NCI-H2107 treated with DMSO at 0.1 percent for 48 hours (cell line): ENCODE data around the gene TPD52L2.
"Not testable (repeated sequence)": the region's sequence is repeated elsewhere in the genome, so short reads cannot be mapped to it uniquely, and the experiment has no call there.

Experiments used
- DNase-seq: peaks from one replicate; lab custom pipeline; 2025; ENCODE audit not compliant: unreplicated experiment; lab: John Stamatoyannopoulos, UW

The TPD52L2 gene

GRCh38 chr20:63878899-63879663 lies 14.0 kb downstream of the TPD52L2 start:
- no peak for DNase-seq

GRCh38 chr20:63880901-63881300 lies 15.8 kb downstream of the TPD52L2 start:
- not testable (repeated sequence) for DNase-seq

- no peak for DNase-seq
These were observed 16.6 kb downstream of the TPD52L2 start for GRCh38 chr20:63881451-63882226.

DNA sequence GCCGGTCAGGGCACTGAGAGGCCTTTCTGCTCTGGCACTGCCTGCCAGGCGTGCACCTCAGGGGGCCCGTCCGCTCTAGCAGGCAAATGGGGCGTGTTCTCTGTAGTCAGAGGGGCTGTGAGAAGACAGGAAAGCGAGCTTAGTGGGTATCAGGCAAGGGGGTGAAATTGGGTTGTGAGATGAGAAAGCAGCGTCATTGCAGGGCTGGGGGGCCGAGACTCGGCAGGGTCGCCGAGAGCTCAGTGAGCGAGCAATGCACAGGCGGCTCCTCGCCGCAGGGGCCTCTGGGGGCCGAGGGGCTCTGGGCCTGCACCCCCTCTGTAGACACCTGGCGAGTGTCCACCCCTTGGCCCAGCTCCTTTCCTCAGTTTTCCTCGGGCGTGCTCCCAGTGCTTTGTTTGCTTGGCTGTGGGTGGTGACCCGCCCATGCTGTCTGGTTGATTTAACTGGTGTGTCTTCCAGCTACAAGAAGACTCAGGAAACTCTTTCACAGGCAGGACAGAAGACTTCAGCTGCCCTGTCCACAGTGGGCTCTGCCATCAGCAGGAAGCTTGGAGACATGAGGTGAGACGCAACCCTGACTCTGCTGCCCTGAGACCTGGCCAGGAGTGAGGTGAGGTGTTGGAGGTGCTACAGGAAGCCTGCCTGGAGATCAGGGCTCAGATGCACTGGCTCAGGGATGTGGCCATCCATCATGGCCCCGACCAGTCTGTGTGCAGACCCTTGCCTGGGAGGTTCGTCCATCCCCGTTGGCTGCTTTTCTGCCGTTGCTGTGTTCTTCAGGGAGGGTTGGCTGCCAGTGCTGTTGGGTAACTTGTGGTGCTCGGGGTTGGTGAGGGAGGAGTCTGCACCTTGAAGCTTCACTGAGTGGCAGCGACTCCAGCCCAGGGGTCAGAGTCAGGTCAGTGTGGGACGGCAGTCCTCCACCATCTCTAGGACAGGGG lies 17.5 kb downstream of the TPD52L2 start:
- DNase-seq: no peak

DNA sequence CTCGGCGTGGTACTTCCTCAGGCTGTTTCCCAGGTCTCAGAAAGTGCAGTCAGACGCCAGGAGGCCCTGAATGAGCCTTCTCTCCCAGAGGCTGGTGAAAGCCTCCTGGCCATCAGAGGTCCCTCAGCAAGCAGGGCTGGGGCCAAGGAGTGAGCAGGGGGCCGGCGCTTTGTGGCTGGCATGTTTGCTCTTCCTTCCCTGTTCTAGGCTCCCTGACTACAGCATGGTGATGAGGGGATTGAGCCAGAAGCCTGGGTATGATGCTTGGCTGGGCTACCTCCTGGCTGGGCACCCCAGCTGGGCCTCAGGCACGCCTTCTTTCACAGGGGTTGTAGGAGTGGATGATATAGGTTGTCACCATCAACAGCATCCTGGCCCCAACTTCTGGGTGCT lies 18.1 kb downstream of the TPD52L2 start:
- DNase-seq: no peak

GRCh38 chr20:63884506-63885263 lies 19.6 kb downstream of the TPD52L2 start:
- no peak for DNase-seq

GRCh38 chr20:63885264-63886053 lies 20.4 kb downstream of the TPD52L2 start:
- no peak for DNase-seq

DNA sequence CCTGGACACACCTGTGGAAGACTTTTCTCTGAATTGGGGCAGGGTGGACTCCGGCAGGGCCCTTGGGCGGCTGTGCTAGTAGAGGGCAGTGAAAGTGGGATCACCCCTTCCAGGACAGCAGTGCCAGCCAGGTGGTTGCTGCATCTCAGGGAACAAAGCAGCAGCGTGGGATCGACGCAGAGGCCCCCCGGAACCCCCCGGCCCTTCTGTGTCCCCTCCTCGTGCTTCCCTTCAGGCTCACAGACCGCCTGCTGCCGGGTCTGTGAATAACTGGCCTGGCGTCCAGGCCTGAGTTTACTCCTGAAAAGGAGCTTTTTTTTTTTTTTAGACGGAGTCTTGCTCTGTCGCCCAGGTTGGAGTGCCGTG lies 21.0 kb downstream of the TPD52L2 start:
- no peak for DNase-seq

DNA sequence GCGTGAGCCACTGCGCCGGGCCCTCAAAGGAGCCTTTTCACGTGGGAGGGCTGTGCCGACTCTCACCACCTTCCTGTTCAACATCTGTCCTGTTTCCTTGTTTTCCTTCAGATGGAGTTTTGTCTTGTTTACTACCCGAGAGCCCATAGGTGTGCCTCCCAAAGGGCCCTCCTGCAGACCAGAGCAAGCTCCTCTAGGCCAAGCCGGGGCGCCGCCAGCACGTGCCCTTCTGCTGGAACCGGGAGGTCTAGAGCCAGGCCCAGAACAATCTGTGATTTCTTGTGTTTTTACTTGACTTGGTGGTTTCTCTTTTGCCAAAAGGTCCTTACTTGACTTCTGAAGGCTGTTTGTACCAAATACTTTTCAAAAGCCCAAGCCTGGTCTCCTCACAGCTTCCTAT lies 21.9 kb downstream of the TPD52L2 start:
- DNase-seq: no peak

DNA sequence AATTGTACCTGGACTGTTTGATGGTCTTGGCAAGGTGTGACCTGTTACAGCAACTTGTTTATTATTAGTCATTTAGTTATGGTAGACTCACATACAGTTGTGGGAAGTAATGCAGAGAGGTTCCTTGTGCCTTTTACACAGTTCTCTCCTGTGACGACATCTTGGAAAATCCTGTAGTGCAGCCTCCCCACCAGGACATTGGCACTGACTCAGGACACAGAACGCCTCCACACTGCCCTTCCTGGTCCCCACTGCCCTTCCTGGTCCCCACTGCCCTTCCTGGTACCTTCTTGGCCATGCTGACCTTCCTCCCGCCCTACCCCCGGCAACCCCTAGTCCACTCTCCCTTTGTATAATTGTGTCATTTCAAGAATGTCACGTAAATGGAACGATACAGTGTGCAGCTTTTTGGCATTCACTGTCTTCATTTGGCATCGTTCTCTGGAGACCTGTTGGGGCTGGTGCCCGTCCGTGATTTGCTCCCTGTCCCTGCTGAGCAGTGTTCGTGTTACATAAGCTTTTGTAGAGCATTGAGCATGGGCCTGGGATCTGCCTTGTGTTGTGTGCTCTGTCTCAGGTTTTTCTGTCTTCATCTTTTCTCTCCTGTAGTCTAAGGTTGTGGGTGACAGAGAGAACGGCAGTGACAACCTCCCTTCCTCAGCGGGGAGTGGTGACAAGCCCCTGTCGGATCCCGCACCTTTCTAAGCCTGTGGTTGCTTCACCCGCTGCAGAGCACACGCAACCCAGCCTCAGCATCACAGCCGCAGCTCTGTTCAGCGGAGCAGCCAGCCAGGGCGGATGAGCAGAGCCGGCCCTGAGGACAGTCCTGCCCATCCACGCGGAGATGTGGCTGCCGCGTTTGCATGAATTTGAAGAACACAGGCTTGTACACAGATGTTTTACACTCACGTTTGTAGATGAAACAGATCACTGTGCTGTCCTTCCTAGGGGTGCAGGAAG lies 24.5 kb downstream of the TPD52L2 start:
- no peak for DNase-seq

DNA sequence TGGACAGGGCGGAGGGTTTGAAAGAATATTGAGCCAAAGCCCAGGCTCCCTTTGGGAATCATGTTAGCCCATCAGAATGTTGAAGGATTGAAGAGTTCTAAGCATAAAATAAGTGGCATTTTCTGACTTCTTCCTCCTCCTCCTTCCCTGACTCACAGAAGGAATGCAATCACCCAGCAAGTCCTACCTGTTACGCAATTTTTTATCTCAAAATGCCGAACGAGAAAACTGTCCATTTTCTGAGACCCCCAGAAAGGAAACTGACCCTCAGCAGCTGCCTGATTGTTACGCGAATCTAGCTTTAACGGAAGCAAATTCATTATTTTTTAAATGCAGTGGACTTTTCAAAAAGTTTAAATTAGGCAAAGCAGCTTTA lies 25.1 kb downstream of the TPD52L2 start:
- no peak for DNase-seq

- DNase-seq: no peak
These were observed 25.5 kb downstream of the TPD52L2 start for GRCh38 chr20:63890616-63891015.

GRCh38 chr20:63891061-63892002 lies 26.3 kb downstream of the TPD52L2 start:
- no peak for DNase-seq

DNA sequence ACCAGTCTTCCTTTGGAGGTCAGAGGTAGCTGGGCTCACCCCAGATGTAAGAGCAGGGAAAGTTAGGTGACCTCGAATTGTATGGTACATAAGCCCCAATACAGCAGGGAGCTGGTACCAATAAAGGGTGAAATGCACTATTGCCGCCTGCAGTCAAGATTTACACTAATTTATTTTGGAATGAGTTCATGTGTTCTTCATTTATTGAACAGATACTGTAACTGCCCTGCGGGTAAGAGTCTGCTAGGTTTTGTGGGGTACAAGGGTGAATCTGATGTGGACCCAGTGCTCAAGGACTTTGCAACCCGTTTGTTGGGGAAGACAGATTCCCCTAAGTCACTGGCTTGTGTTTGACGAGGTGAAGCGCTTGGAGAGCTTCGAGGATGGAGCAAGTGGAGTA lies 27.3 kb downstream of the TPD52L2 start:
- no peak for DNase-seq

GRCh38 chr20:63893999-63894357 lies 28.9 kb downstream of the TPD52L2 start:
- DNase-seq: no peak

- DNase-seq: peak; percentile 75
These were observed 29.5 kb downstream of the TPD52L2 start, which contains the start of gene DNAJC5 for GRCh38 chr20:63894358-63895201. Gene DNAJC5 (plus strand): TSS chr20:63895126. CDS start chr20:63928346, 33,220 bp downstream.
